HG03066 (cell line): ENCODE data around the gene GRIN3B.

ENCODE experiments used
- ATAC-seq: cut with Tn5 transposase; IDR thresholded peaks from one replicate; pipeline ENCODE4 v1.9.1; 2021; ENCODE audit warnings: low read depth; ENCODE audit not compliant: unreplicated experiment

The GRIN3B gene

DNA sequence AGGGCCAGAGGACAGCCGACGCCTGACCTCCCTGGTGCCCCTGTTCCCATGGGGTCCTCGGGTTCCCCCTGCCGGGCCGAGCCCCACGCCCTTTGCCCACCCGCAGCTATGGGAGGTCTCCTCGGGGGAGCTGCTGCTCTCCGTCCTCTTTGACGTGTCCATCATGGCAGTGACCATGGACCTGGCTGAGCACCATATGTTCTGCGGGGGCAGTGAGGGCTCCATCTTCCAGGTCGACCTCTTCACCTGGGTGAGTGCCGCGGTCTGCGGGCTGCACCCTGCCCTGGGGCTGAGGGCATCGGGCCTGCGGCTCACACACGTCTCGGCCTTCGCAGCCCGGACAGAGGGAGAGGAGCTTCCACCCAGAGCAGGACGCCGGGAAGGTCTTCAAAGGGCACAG, 9.5 kb upstream of the GRIN3B start:
- ATAC-seq = no peak

GRCh38 chr19:991174-991931, 8.9 kb upstream of the GRIN3B start:
- no peak for ATAC-seq

- no peak for ATAC-seq
These were observed 8.1 kb upstream of the GRIN3B start for GRCh38 chr19:991932-992669.

- ATAC-seq = no peak
These were observed 7.6 kb upstream of the GRIN3B start for GRCh38 chr19:992670-993055.

DNA sequence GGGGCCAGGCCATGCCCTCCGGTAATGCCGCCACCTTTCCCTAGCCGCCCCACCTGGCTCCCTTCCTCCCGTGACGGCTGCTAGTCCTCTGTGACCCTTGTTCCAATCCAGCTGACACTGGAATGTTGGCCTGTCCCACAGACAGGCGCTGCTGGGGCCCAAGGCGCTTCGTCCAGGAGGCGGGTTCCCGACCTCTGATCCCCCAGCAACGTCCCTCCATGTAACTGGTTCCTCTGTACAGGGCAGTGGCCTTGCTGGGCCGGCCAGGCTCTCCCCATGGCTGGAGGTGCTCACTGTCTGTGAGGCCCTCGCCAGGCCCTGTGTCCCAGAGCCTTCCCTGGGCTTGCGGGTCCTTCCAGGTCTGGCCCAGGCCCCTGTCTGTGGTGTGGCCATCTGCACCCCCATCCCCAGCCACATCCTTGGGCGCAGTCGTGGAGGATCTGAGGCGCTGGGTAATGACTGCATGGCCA, 6.8 kb upstream of the GRIN3B start:
- ATAC-seq = no peak

DNA sequence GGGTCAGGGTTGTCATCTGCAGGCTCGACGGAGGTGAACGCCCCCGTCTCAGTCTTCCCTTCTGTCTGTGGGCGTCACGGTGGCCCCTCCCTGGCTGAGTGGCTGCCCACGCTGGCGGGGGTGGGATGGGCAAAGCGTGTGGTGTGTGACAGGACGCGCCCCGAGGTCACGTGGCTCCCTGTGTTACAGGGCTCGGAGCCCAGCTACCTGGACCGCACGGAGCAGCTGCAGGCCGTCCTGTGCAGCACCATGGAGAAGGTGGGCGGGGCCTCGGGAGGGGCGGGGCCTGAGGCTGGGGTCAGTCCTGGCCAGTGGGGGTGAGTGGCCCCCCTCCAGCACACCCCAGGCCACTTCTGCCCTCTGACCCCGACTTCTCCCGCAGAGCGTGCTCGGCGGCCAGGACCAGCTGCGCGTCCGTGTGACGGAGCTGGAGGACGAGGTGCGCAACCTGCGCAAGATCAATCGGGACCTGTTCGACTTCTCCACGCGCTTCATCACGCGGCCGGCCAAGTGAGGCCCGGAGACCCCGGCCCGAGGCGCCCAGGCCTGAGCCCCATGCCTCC, 6.3 kb upstream of the GRIN3B start:
- ATAC-seq = no peak

DNA sequence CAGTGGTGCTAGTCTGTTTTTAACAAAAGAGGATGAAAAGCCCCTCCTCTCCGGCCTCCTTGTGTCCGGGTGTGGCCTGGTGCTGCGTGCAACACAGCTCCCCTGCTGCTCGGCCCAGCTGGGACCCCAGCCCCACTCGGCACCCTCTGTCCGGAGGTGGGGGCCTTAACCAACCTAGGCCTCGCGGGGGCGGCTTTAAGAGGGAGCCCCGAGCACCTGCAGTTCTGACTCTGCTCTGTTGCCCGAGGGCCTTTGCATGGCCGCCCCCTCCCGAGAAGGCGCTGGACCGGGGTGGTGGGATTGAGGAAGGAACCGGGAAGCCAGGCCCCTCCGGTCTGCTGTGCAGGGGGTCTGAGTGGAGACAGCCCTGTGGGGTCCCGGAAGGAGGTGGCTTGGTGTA, 5.7 kb upstream of the GRIN3B start:
- no peak for ATAC-seq

- ATAC-seq = no peak
These were observed 5.0 kb upstream of the GRIN3B start for GRCh38 chr19:995051-995827.

- no peak for ATAC-seq
These were observed 4.0 kb upstream of the GRIN3B start for GRCh38 chr19:996051-996838.

GRCh38 chr19:998064-998463, 2.2 kb upstream of the GRIN3B start:
- ATAC-seq = no peak

DNA sequence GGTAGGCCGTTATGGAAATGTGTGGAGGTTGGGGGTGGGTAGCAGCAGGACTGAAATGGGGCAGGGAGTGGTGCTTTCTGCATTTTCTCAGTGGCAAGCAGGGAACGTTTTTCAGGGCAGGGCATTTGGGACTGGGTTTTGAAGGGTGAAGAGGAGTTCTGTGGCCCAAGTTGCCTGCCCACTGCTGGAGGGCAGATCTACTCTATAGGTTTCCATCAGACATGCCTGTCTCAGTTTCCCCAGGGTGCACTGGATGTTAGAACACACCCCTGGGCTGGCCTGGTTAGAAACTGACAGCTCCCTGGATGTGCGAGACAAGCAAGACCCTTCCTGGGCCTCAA, 870 bp upstream of the GRIN3B start:
- no peak for ATAC-seq

- no peak for ATAC-seq
These were observed 645 bp downstream of the GRIN3B start for GRCh38 chr19:1000591-1001537.

DNA sequence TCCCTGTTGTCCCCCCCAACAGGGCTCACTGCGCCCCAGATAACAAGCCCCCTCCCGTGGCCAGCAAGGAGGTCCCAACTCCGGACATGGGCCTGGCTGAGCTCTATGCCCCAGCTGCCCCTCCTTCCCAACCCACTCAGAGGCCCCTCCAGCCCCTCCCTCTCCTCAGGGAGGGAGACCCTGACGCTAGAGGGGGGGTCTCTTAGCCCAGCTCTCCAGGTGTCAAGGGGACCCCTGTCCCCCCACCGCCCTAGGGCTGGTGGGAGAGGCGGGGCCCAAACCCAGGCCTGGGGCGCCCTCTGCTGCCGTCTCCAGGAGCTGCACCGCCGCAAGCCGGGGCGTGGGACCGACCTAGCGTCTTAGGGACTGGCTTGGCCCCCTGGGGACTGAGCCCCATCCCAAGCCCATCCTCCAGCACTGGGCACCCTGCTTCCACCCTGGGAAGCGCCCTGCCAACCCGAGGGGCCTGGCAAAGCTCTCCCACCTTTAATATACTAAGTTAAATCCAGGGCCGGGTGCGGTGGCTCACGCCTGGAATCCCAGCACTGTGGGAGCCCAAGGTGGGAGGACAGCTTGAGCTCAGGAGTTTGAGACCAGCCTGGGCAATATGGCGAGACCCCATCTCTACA, 1.4 kb downstream of the GRIN3B start:
- no peak for ATAC-seq

GRCh38 chr19:1002600-1002999, 2.4 kb downstream of the GRIN3B start:
- no peak for ATAC-seq

DNA sequence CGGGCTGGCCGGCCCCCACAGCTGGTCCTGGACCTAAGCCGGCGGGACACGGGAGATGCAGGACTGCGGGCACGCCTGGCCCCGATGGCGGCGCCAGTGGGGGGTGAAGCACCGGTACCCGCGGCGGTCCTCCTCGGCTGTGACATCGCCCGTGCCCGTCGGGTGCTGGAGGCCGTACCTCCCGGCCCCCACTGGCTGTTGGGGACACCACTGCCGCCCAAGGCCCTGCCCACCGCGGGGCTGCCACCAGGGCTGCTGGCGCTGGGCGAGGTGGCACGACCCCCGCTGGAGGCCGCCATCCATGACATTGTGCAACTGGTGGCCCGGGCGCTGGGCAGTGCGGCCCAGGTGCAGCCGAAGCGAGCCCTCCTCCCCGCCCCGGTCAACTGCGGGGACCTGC, 3.1 kb downstream of the GRIN3B start:
- ATAC-seq = no peak

GRCh38 chr19:1004204-1004802, 4.1 kb downstream of the GRIN3B start:
- ATAC-seq = no peak

GRCh38 chr19:1004803-1005664, 4.8 kb downstream of the GRIN3B start:
- no peak for ATAC-seq
